DND-41 (cell line): ENCODE measurements around the gene ORC4.

Experiments used
- ATAC-seq: fragments of 200-7000 bp; cut with Tn5 transposase; 3 replicates; pipeline ENCODE4 v1.9.1; 2021; ENCODE audit warnings: low read depth; ENCODE audit not compliant: insufficient read depth
- DNase-seq: peaks from one replicate; pipeline ENCODE4 v3.0.0-alpha.2; 2020
- H2AFZ ChIP-seq: 2 replicates; pipeline ENCODE4 v1.6.0; 2012; ENCODE audit warnings: low read depth, low read length
- H3K27ac ChIP-seq: 2 replicates; pipeline ENCODE4 v1.5.1; 2012; ENCODE audit warnings: low read length, inconsistent platforms
- H3K27me3 ChIP-seq: fragments of 200-600 bp; sonication (generic); 2 replicates; pipeline ENCODE4 v1.6.0; 2012; ENCODE audit warnings: low read length, mild to moderate bottlenecking, inconsistent platforms; ENCODE audit not compliant: insufficient read depth, poor library complexity
- H3K36me3 ChIP-seq: 2 replicates; pipeline ENCODE4 v1.5.1; 2012; ENCODE audit warnings: low read length, inconsistent platforms; ENCODE audit not compliant: insufficient read depth
- H3K4me1 ChIP-seq: 2 replicates; pipeline ENCODE4 v1.5.1; 2012; ENCODE audit warnings: mild to moderate bottlenecking, low read length; ENCODE audit not compliant: insufficient read depth
- H3K4me2 ChIP-seq: 2 replicates; pipeline ENCODE4 v1.6.0; 2012; ENCODE audit warnings: mild to moderate bottlenecking, moderate library complexity, low read length, inconsistent platforms; ENCODE audit not compliant: insufficient read depth
- H3K4me3 ChIP-seq, 2 experiments: fragments of 200-600 bp in 1 of 2; shearing (Covaris generic) in 1 of 2; 2 replicates each; pipeline ENCODE4 v1.5.1; 2012 to 2016; ENCODE audit warnings: inconsistent platforms in 2 of 2, low read length in 2 of 2, mild to moderate bottlenecking in 2 of 2, low read depth in 1 of 2, moderate library complexity in 1 of 2
- H3K79me2 ChIP-seq: 2 replicates; pipeline ENCODE4 v1.6.0; 2012; ENCODE audit warnings: low read length, inconsistent platforms; ENCODE audit not compliant: insufficient read depth
- H3K9ac ChIP-seq: 2 replicates; pipeline ENCODE4 v1.6.0; 2012; ENCODE audit warnings: low read depth, mild to moderate bottlenecking, inconsistent platforms, low read length, moderate library complexity
- H3K9me3 ChIP-seq: 2 replicates; pipeline ENCODE4 v1.5.1; 2012; ENCODE audit warnings: low read length, moderate library complexity, mild to moderate bottlenecking, inconsistent platforms; ENCODE audit not compliant: insufficient read depth, severe bottlenecking
- H4K20me1 ChIP-seq: 2 replicates; pipeline ENCODE4 v1.6.0; 2012; ENCODE audit warnings: low read length; ENCODE audit not compliant: insufficient read depth
- CTCF ChIP-seq: IDR thresholded peaks from 2 replicates; pipeline ENCODE4 v1.5.1; 2012; ENCODE audit warnings: borderline replicate concordance, low read length, moderate library complexity, mild to moderate bottlenecking; ENCODE audit not compliant: poor library complexity, severe bottlenecking; ENCODE audit errors: extremely low read depth
- EZH2 ChIP-seq: IDR thresholded peaks from 3 replicates; pipeline ENCODE4 v1.6.1; 2012; ENCODE audit warnings: borderline replicate concordance, low read depth, mild to moderate bottlenecking, moderate library complexity, low read length, inconsistent platforms; ENCODE audit not compliant: severe bottlenecking

Gene ORC4

GRCh38 chr2:147925886-147926285 is 94.7 kb downstream of the ORC4 start:
- Histone ChIP-seq H3K4me2 (no peak overlapping the region), H3K36me3 (no peaks in the 10 kb centered on the region), H4K20me1 (no peaks in the 10 kb centered on the region), H3K79me2 (no peaks in the 10 kb centered on the region), H3K4me3 (no peak overlapping the region), H2AFZ (no peak overlapping the region), H3K27me3 (no peaks in the 10 kb centered on the region), H3K9ac (no peak overlapping the region), H3K4me1 (no peaks in the 10 kb centered on the region), H3K27ac (no peak overlapping the region), H3K9me3 (no peaks in the 10 kb centered on the region)
- TF ChIP-seq CTCF: no peak
- ATAC-seq (no peak), DNase-seq (no peak)

- H3K27ac ChIP-seq: no peak overlapping the region
- ATAC-seq: no peak
- no peaks in the 10 kb centered on the region for H4K20me1 ChIP-seq
Observed at GRCh38 chr2:147924647-147925046, 95.9 kb downstream of the ORC4 start.

GRCh38 chr2:147923846-147924245 is 96.7 kb downstream of the ORC4 start:
- H3K79me2 ChIP-seq: no peaks in the 10 kb centered on the region
- no peaks in the 10 kb centered on the region for H3K27me3 ChIP-seq
- H3K9me3 ChIP-seq: no peaks in the 10 kb centered on the region
- no peaks in the 10 kb centered on the region for H3K4me1 ChIP-seq
- no peaks in the 10 kb centered on the region for H4K20me1 ChIP-seq
- H3K4me2 ChIP-seq: no peak overlapping the region
- no peaks in the 10 kb centered on the region for H3K36me3 ChIP-seq
- DNase-seq: no peak
- ATAC-seq: no peak
- H3K4me3 ChIP-seq: no peak overlapping the region
- H3K27ac ChIP-seq: no peak overlapping the region
- no peak overlapping the region for H2AFZ ChIP-seq
- no peak overlapping the region for H3K9ac ChIP-seq
- no peak for TF ChIP-seq CTCF
- no peak for TF ChIP-seq EZH2

More at GRCh38 chr2:147924647-147925046, 95.9 kb downstream of the ORC4 start:
- no peak for DNase-seq
- Histone ChIP-seq H3K36me3 (no peaks in the 10 kb centered on the region), H3K4me3 (no peak overlapping the region), H3K9ac (no peak overlapping the region), H3K79me2 (no peaks in the 10 kb centered on the region), H3K9me3 (no peaks in the 10 kb centered on the region), H3K27me3 (no peaks in the 10 kb centered on the region), H3K4me2 (no peak overlapping the region), H2AFZ (no peak overlapping the region), H3K4me1 (no peaks in the 10 kb centered on the region)
- TF ChIP-seq CTCF: no peak
- no peak for TF ChIP-seq EZH2

GRCh38 chr2:147917161-147917560 is 103.4 kb downstream of the ORC4 start:
- TF ChIP-seq CTCF (no peak), EZH2 (no peak)

More at GRCh38 chr2:147917161-147917560, 103.4 kb downstream of the ORC4 start:
- H3K4me3 ChIP-seq: no peak overlapping the region
- DNase-seq (no peak), ATAC-seq (no peak)
- no peaks in the 10 kb centered on the region for H4K20me1 ChIP-seq
- no peaks in the 10 kb centered on the region for H3K36me3 ChIP-seq
- no peaks in the 10 kb centered on the region for H3K4me1 ChIP-seq
- no peak overlapping the region for H3K4me2 ChIP-seq
- H3K79me2 ChIP-seq: no peaks in the 10 kb centered on the region
- no peaks in the 10 kb centered on the region for H3K9me3 ChIP-seq
- H3K9ac ChIP-seq: no peak overlapping the region
- H2AFZ ChIP-seq: no peak overlapping the region
- H3K27me3 ChIP-seq: no peaks in the 10 kb centered on the region
- no peak overlapping the region for H3K27ac ChIP-seq
